Uterus (tissue), 4 donors: ENCODE results near the gene NUFIP1. TPM values are rescaled to one million over a fixed set of nuclear protein-coding genes. Genes with fewer than 3 reads are reported as not detected.

Experiments
- DNase-seq, 2 donors: peaks; one replicate each; pipeline ENCODE4 v3.0.0-alpha.2; 2019 to 2020
- H3K27ac ChIP-seq, 2 donors: fragments of 200-600 bp; sonication (generic); 1 replicate in 1 of 2; 2 replicates in 1 of 2; pipeline ENCODE4 v1.5.1; 2016 to 2018
- H3K27me3 ChIP-seq, 2 donors: fragments of 200-600 bp; sonication (generic); one replicate each; pipeline ENCODE4 v1.5.1; 2018 to 2019; ENCODE audit warnings: control low read depth in 1 of 2
- H3K36me3 ChIP-seq, 2 donors: fragments of 200-600 bp; sonication (generic); one replicate each; pipeline ENCODE4 v1.5.1; 2019; ENCODE audit warnings: control low read depth in 1 of 2
- H3K4me1 ChIP-seq, 2 donors: fragments of 200-600 bp; sonication (generic); one replicate each; pipeline ENCODE4 v1.5.1; 2018 to 2019; ENCODE audit warnings: control low read depth in 1 of 2
- H3K4me3 ChIP-seq, 2 donors: fragments of 200-600 bp; sonication (generic); 1 replicate in 1 of 2; 2 replicates in 1 of 2; pipeline ENCODE4 v1.5.1; 2018 to 2019; ENCODE audit warnings: mild to moderate bottlenecking in 1 of 2
- H3K9me3 ChIP-seq, 2 donors: fragments of 200-600 bp; sonication (generic); one replicate each; pipeline ENCODE4 v1.5.1; 2019; ENCODE audit warnings: control low read depth in 1 of 2
- CTCF ChIP-seq, 4 experiments: fragments of 200-600 bp in 2 of 4; fragments of 450-650 bp in 2 of 4; sonication (generic) in 2 of 4; IDR thresholded peaks; one replicate each; pipeline ENCODE4 v1.5.1; 2016 to 2019; ENCODE audit warnings: antibody characterized with exemption in 4 of 4, mild to moderate bottlenecking in 2 of 4, moderate library complexity in 1 of 4
- POLR2A ChIP-seq, 2 donors: fragments of 450-650 bp; IDR thresholded peaks; one replicate each; pipeline ENCODE4 v1.6.1; 2016; ENCODE audit warnings: antibody characterized with exemption in 2 of 2, mild to moderate bottlenecking in 1 of 2, moderate library complexity in 1 of 2
- intact Hi-C: fragments of 100-400 bp; cut with DNase I; formaldehyde crosslinking; loops from one replicate; pipeline ENCODE4 v1.15.1; 2023; ENCODE audit warnings: low total_unique reads
- total RNA-seq, 4 donors: library from RNA; depleted of rRNA in 3 of 4; stranded (reverse); fragments of >200 nt in 3 of 4; gene quantifications; one replicate each; pipeline versions ENCODE4 v1.1.0 to v1.2.4, GENCODE V29; 2014 to 2023
- donor health status: DM: yes; HTN: yes; CAD: no.

NUFIP1 gene
- total RNA-seq, 4 donors from 2014 or later, result 0.51 to 7.3 (median 2.9) TPM

- TF ChIP-seq CTCF (IDR thresholded peaks at IDR 0.05) (peak; percentile 77 to 87 (median 82)), POLR2A (IDR thresholded peaks at IDR 0.05) (no peak)
- Histone ChIP-seq H3K4me3 (no peak overlapping the region), H3K9me3 (no peaks in the 10 kb centered on the region), H3K4me1 (no peaks in the 10 kb centered on the region), H3K36me3 (no peaks in the 10 kb centered on the region), H3K27me3 (no peaks in the 10 kb centered on the region), H3K27ac (peak overlapping the region; percentile 59 to 66)
- intact Hi-C loops, result loop anchor here (10.0 kb wide), 1 partner anchor 485 kb away; no protein-coding TSS in a partner anchor
- DNase-seq, result no peak
Measured at GRCh38 chr13:44969551-44970484, 19.5 kb downstream of the NUFIP1 start.

GRCh38 chr13:44968434-44968815 is 20.8 kb downstream of the NUFIP1 start:
- intact Hi-C loops, result no loop called here
- peak overlapping the region; percentile 59 to 66 for H3K27ac ChIP-seq
- H3K9me3 ChIP-seq, result no peaks in the 10 kb centered on the region
- H3K4me1 ChIP-seq, result no peaks in the 10 kb centered on the region
- H3K27me3 ChIP-seq, result no peaks in the 10 kb centered on the region
- TF ChIP-seq CTCF (IDR thresholded peaks at IDR 0.05) (peak in 1 of 4 experiments; percentile 10), POLR2A (IDR thresholded peaks at IDR 0.05) (no peak)
- no peaks in the 10 kb centered on the region for H3K36me3 ChIP-seq
- H3K4me3 ChIP-seq, result no peak overlapping the region
- no peak for DNase-seq

- Histone ChIP-seq H3K27me3 (no peaks in the 10 kb centered on the region), H3K27ac (peak overlapping the region; percentile 59 to 66), H3K4me3 (no peak overlapping the region), H3K4me1 (peaks cover 0 to 2% of the 10 kb centered on the region in 2 donors), H3K36me3 (no peaks in the 10 kb centered on the region), H3K9me3 (no peaks in the 10 kb centered on the region)
- TF ChIP-seq CTCF (IDR thresholded peaks at IDR 0.05) (peak in 2 of 4 experiments; percentile 17 to 20), POLR2A (IDR thresholded peaks at IDR 0.05) (no peak)
- intact Hi-C loops, result no loop called here
- DNase-seq, result no peak
Measured at GRCh38 chr13:44967704-44968433, 21.4 kb downstream of the NUFIP1 start.

- intact Hi-C loops, result no loop called here
- no peak for TF ChIP-seq POLR2A (IDR thresholded peaks at IDR 0.05)
- TF ChIP-seq CTCF (IDR thresholded peaks at IDR 0.05), result no peak
- no peak for DNase-seq
- Histone ChIP-seq H3K4me3 (no peak overlapping the region), H3K9me3 (no peaks in the 10 kb centered on the region), H3K27me3 (no peaks in the 10 kb centered on the region), H3K36me3 (no peaks in the 10 kb centered on the region), H3K4me1 (peaks cover 0 to 2% of the 10 kb centered on the region in 2 donors), H3K27ac (no peak overlapping the region)
Measured at GRCh38 chr13:44961997-44962396, 27.3 kb downstream of the NUFIP1 start.

- intact Hi-C loops, result no loop called here
- TF ChIP-seq CTCF (IDR thresholded peaks at IDR 0.05), result no peak
- TF ChIP-seq POLR2A (IDR thresholded peaks at IDR 0.05), result no peak
- Histone ChIP-seq H3K36me3 (no peaks in the 10 kb centered on the region), H3K27me3 (no peaks in the 10 kb centered on the region), H3K9me3 (no peaks in the 10 kb centered on the region), H3K4me3 (no peak overlapping the region), H3K4me1 (no peaks in the 10 kb centered on the region), H3K27ac (no peak overlapping the region)
- no peak for DNase-seq
Measured at GRCh38 chr13:44955406-44955805, 33.9 kb downstream of the NUFIP1 start.
